Sigmoid colon (tissue), 4 donors: ENCODE measurements around the gene PHLPP1.

ENCODE experiments used
- EP300 ChIP-seq, 4 donors: sonication (generic); formaldehyde crosslinking; IDR thresholded peaks; one replicate each; pipeline ENCODE4 v1.6.1; 2017; ENCODE audit warnings: antibody characterized with exemption in 4 of 4
- POLR2A ChIP-seq, 2 donors: fragments of 450-650 bp; IDR thresholded peaks; one replicate each; pipeline ENCODE4 v1.6.1; 2016; ENCODE audit warnings: antibody characterized with exemption in 2 of 2, mild to moderate bottlenecking in 2 of 2, moderate library complexity in 2 of 2
- POLR2AphosphoS5 ChIP-seq, 4 donors: sonication (generic); formaldehyde crosslinking; IDR thresholded peaks; one replicate each; pipeline ENCODE4 v1.6.1; 2017; ENCODE audit warnings: antibody characterized with exemption in 4 of 4
- TF ChIP-seq, protein P1 (sequence below), 4 experiments: fragments of 450-650 bp in 3 of 4; fragments of 200-600 bp in 1 of 4; IDR thresholded peaks; one replicate each; pipeline ENCODE4 v1.5.1; 2016 to 2019; ENCODE audit warnings: antibody characterized with exemption in 4 of 4, mild to moderate bottlenecking in 3 of 4, moderate library complexity in 2 of 4

DNA sequence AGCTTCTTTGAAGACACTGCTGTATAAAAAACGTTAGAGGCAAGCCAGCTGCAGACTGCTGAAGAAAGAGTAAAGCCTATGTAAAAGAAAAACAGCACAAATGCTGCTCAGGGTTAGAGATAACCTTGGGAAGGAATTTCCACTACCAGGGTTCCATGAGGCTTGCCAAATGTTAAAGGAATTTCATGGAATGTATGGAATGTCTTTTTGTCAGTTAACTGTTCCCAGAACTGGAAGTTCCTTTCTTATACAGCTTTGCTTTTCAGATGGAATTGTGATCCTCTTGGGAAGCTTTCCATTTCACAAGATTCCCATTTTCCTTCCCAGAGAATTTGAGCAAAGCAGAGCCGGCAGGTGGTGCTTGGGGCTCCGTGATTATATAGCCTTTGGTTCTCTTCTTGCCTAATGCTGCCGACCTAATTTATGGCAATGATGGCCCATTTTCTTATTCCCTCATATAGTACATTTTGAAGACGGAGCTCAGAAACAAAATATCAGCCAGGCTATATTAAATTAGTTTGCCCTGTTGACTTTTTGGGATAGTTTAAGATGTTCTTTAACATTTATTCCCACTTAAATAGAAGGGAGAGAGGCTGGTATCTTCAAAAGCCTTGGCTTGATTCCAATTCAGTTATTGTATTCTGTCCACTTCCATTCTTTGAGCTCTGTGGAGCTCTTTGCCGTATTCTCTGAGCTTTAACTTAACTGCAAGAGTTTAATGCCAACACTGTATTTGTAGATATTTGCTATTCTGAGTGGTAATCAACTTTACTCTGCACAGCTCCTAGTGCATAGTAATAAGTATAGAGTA lies 162.3 kb downstream of the PHLPP1 start:
- TF ChIP-seq, protein P1, sequence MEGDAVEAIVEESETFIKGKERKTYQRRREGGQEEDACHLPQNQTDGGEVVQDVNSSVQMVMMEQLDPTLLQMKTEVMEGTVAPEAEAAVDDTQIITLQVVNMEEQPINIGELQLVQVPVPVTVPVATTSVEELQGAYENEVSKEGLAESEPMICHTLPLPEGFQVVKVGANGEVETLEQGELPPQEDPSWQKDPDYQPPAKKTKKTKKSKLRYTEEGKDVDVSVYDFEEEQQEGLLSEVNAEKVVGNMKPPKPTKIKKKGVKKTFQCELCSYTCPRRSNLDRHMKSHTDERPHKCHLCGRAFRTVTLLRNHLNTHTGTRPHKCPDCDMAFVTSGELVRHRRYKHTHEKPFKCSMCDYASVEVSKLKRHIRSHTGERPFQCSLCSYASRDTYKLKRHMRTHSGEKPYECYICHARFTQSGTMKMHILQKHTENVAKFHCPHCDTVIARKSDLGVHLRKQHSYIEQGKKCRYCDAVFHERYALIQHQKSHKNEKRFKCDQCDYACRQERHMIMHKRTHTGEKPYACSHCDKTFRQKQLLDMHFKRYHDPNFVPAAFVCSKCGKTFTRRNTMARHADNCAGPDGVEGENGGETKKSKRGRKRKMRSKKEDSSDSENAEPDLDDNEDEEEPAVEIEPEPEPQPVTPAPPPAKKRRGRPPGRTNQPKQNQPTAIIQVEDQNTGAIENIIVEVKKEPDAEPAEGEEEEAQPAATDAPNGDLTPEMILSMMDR (IDR thresholded peaks at IDR 0.05), result no peak
- TF ChIP-seq EP300 (IDR thresholded peaks at IDR 0.05) (no peak), POLR2A (IDR thresholded peaks at IDR 0.05) (no peak), POLR2AphosphoS5 (IDR thresholded peaks at IDR 0.05) (no peak)
